ENCODE measurements around the gene LDLRAP1. TPM values are rescaled to one million over a fixed set of nuclear protein-coding genes. Genes with fewer than 3 reads are reported as not detected.

LDLRAP1 gene
- total RNA-seq, 4 donors from 2014 or later = 25.1 to 40.9 (median 34.4) TPM

- Histone ChIP-seq H3K27ac (no peak overlapping the region), H3K9me3 (no peaks in the 10 kb centered on the region), H3K4me1 (no peaks in the 10 kb centered on the region), H3K4me3 (replicated peaks in 1 of 3) (no peak overlapping the region), H3K36me3 (no peaks in the 10 kb centered on the region), H3K27me3 (no peaks in the 10 kb centered on the region)
- TF ChIP-seq CTCF (IDR thresholded peaks at IDR 0.05) = no peak
- TF ChIP-seq POLR2A (IDR thresholded peaks at IDR 0.05) = no peak
- WGBS, 2 donors = 94 to 96% methylated on average over 4 of the region's 4 CpGs
- no peak for DNase-seq
- intact Hi-C loops (cut with DNase I) = no loop called here
These were observed 18.1 kb upstream of the LDLRAP1 start for GRCh38 chr1:25525361-25525688.

DNA sequence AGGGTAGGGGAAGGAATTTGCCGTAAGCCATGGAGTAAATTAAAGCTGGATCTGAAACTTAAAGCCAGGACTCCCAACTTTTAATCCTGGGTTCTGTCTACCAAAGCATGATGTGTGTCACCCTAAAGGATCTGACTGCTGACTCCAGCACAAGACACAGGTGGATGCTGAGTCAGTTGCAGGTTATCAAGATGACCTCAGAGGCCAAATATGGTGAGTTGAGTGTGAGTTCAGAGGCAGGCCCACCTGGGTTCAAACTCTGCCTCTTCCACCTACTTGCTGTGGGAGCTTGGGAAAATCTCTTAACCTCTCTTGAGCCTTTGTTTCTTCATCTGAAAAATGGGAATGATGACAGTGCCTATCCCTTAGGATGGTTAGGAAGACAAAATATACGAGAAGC, 16.7 kb upstream of the LDLRAP1 start:
- Histone ChIP-seq H3K27me3 (no peaks in the 10 kb centered on the region), H3K4me3 (replicated peaks in 1 of 3) (no peak overlapping the region), H3K27ac (no peak overlapping the region), H3K4me1 (no peaks in the 10 kb centered on the region), H3K9me3 (no peaks in the 10 kb centered on the region), H3K36me3 (no peaks in the 10 kb centered on the region)
- intact Hi-C loops (cut with DNase I) = no loop called here
- no peak for DNase-seq
- no peak for TF ChIP-seq CTCF (IDR thresholded peaks at IDR 0.05)
- WGBS, 2 donors = 93% methylated on average over 2 of the region's 2 CpGs

DNA sequence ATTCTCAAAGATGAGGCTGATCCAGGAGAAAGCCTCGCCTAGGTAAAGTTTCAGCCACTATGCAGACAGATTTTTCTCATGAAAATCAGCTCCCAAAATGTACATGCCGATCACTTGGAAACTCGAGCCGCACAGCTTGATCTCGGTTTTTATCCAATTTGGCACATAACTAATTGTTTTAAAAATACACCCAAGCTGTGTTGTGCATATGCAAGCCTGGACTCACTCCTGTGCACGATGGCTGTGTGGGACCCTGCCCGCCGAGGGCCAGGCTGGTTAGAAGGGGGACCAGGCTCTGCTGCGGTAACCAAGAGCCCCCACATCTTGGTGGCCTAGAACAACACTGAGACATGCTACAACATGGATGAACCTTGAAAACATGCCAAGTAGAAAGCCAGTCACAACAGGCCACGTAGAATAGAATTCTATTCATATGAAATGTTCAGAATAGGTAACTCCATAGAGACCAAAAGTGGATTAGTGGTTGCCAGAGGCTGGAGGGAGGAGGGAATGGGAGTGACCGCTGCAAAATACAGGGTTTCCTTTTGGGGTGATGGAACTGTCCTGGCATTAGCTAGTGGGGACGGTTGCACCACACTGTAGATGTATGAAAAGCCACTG, 16.1 kb upstream of the LDLRAP1 start:
- WGBS, 2 donors = 74 to 84% methylated on average over 12 of the region's 12 CpGs
- intact Hi-C loops (cut with DNase I) = no loop called here
- no peaks in the 10 kb centered on the region for H3K4me1 ChIP-seq

DNA sequence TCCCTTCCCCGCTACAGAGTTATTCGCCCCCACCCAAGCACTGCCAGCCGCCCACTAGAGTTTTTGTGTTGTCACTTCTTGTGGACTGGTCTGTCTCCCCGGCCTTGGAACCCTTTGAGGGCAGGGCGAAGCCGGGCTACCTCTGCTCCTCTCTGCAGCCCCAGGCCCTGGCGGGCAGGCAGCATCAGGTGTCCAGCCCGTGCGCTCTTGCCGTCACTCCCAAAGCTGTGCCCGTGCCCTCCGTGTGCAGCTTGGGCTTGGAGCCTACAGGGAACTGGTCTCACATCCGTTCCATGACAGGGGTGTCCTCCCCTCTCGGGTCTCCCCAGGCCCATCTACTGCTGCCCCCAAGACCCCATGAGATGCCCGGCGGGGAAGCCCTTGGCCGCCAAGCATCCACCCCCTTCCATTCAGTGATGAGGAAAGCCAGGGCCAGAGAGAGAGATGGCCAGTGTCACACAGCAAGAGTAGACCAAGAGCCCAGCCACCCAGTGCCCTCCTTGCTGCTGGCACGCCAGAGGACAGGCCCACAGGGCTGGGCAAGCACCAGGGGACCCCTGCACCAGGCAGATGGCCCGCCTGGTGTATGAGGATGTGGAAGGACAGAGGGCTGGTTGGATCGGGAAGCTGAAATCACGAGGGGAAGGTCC, 15.3 kb upstream of the LDLRAP1 start:
- Histone ChIP-seq H3K4me3 (replicated peaks in 1 of 3) (no peak overlapping the region), H3K36me3 (no peaks in the 10 kb centered on the region), H3K4me1 (no peaks in the 10 kb centered on the region), H3K27ac (no peak overlapping the region), H3K9me3 (no peaks in the 10 kb centered on the region), H3K27me3 (no peaks in the 10 kb centered on the region)
- intact Hi-C loops (cut with DNase I) = no loop called here
- TF ChIP-seq POLR2A (IDR thresholded peaks at IDR 0.05) (no peak), CTCF (IDR thresholded peaks at IDR 0.05) (no peak)
- DNase-seq = no peak
- WGBS, 2 donors = 85 to 86% methylated on average over 14 to 19 of the region's 21 CpGs

More for the DNA sequence above, 16.1 kb upstream of the LDLRAP1 start:
- H3K27me3 ChIP-seq = no peaks in the 10 kb centered on the region
- H3K4me3 ChIP-seq (replicated peaks in 1 of 3) = no peak overlapping the region
- no peaks in the 10 kb centered on the region for H3K36me3 ChIP-seq
- no peak for DNase-seq
- no peak for TF ChIP-seq POLR2A (IDR thresholded peaks at IDR 0.05)
- no peak for TF ChIP-seq CTCF (IDR thresholded peaks at IDR 0.05)
- H3K9me3 ChIP-seq = no peaks in the 10 kb centered on the region
- H3K27ac ChIP-seq = no peak overlapping the region

DNA sequence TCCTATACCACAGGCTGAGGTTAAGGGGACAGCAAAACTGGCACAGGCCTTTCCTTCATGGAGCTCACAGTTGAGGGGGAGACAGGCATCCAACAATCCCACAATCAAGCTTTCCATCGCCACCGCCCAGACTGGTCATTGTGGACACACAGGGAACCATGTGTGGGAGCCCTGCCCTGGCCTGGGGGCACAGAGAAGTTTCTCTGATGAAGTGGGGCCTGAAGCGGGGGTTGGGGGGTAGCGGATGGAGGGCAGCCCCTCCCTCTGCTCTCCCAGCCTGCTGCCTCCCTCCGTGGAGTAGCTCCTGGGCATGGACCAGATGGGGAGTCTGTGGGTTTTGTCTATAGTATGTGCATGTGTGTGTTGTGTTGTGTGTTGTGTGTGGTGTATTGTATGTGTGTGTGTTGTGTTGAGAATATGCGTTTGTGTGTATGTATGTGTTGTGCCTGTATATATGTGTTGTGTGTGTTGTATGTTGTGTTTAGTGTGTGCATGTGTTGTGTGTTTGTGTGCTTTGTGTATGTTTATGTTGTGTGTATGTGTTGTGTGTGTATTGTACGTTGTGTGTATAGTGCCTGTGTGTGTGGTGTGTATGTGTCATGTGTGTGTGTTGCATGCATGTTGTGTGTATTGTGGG, 14.4 kb upstream of the LDLRAP1 start:
- Histone ChIP-seq H3K4me1 (no peaks in the 10 kb centered on the region), H3K4me3 (replicated peaks in 1 of 3) (no peak overlapping the region), H3K27ac (no peak overlapping the region), H3K27me3 (no peaks in the 10 kb centered on the region), H3K36me3 (no peaks in the 10 kb centered on the region), H3K9me3 (no peaks in the 10 kb centered on the region)
- TF ChIP-seq POLR2A (IDR thresholded peaks at IDR 0.05) = no peak
- TF ChIP-seq CTCF (IDR thresholded peaks at IDR 0.05) = no peak
- no peak for DNase-seq
- 90 to 91% methylated on average over 5 to 7 of the region's 7 CpGs for WGBS, 2 donors
- intact Hi-C loops (cut with DNase I) = no loop called here

Measured in thyroid gland (tissue), 4 donors.